H1 (cell line): ENCODE measurements around the gene POU6F2. TPM values are rescaled to one million over a fixed set of nuclear protein-coding genes. Genes with fewer than 3 reads are reported as not detected.

Source experiments
- CTCF ChIA-PET: fragments of 300-600 bp; sonication (Branson Sonifier 250); formaldehyde crosslinking; loops from one replicate; lab custom pipeline; 2021; ENCODE audit not compliant: partially characterized antibody; lab: Charles Lee
- POLR2A ChIA-PET: fragments of 300-600 bp; sonication (Branson Sonifier 250); formaldehyde crosslinking; loops from one replicate; lab custom pipeline; 2021; ENCODE audit warnings: inconsistent platforms; ENCODE audit not compliant: partially characterized antibody; lab: Charles Lee
- DNase-seq, 2 experiments: peaks; one replicate each; pipeline versions ENCODE4 v3.0.0 to v3.0.0-alpha.2; 2010 to 2022; ENCODE audit warnings: low spot score in 2 of 2, low read depth in 1 of 2, mixed read lengths in 1 of 2
- FAIRE-seq: peaks from 2 replicates; lab custom pipeline; 2011; peaks lifted over from hg19 to GRCh38; lab: Jason Lieb, UNC
- H2AFZ ChIP-seq: 2 replicates; pipeline ENCODE4 v1.8.1; 2012; ENCODE audit warnings: low read length, inconsistent platforms
- H2AK5ac ChIP-seq: 2 replicates; pipeline ENCODE4 v1.6.1; 2013; ENCODE audit warnings: low read depth, low read length
- H2BK120ac ChIP-seq: replicated peaks from 2 replicates; pipeline ENCODE3; 2013; ENCODE audit warnings: low read depth, low read length, inconsistent platforms
- H2BK12ac ChIP-seq: 2 replicates; pipeline ENCODE4 v1.6.1; 2013; ENCODE audit warnings: low read depth, low read length
- H2BK15ac ChIP-seq: 2 replicates; pipeline ENCODE4 v1.6.1; 2013; ENCODE audit warnings: low read length
- H2BK20ac ChIP-seq: 2 replicates; pipeline ENCODE4 v1.6.1; 2013; ENCODE audit warnings: low read length
- H2BK5ac ChIP-seq: 2 replicates; pipeline ENCODE4 v1.6.1; 2013; ENCODE audit warnings: low read depth, low read length
- H3K14ac ChIP-seq: 2 replicates; pipeline ENCODE4 v1.6.1; 2013; ENCODE audit warnings: inconsistent platforms; ENCODE audit not compliant: insufficient read length
- H3K18ac ChIP-seq: 2 replicates; pipeline ENCODE4 v1.6.1; 2013; ENCODE audit warnings: low read length; ENCODE audit errors: extremely low read depth
- H3K23ac ChIP-seq: 2 replicates; pipeline ENCODE4 v1.6.1; 2013; ENCODE audit warnings: inconsistent platforms; ENCODE audit not compliant: insufficient read length
- H3K23me2 ChIP-seq: 2 replicates; pipeline ENCODE4 v1.6.1; 2013; ENCODE audit warnings: low read depth, low read length
- H3K27ac ChIP-seq: 2 replicates; pipeline ENCODE4 v1.6.1; 2011; ENCODE audit warnings: low read depth, low read length, inconsistent platforms
- H3K27me3 ChIP-seq, 4 experiments: replicated peaks in 1 of 4; 1 replicate in 1 of 4; 2 replicates in 3 of 4; pipeline versions ENCODE4 v1.6.1 to v1.8.1; 2011 to 2013; ENCODE audit warnings: low read length in 3 of 4, mild to moderate bottlenecking in 3 of 4, inconsistent platforms in 2 of 4, mixed read lengths in 2 of 4, moderate library complexity in 1 of 4; ENCODE audit not compliant: control insufficient read depth in 3 of 4, insufficient read depth in 3 of 4; ENCODE audit errors: extremely low read depth in 1 of 4
- H3K36me3 ChIP-seq, 4 experiments: 2 replicates each; pipeline versions ENCODE4 v1.6.1 to v1.8.1; 2011 to 2013; ENCODE audit warnings: mild to moderate bottlenecking in 4 of 4, low read length in 3 of 4, moderate library complexity in 2 of 4, control low read depth in 1 of 4, inconsistent platforms in 1 of 4; ENCODE audit not compliant: insufficient read depth in 4 of 4, control insufficient read depth in 2 of 4
- H3K4ac ChIP-seq: replicated peaks from 2 replicates; pipeline ENCODE3; 2013; ENCODE audit warnings: low read length, low read depth, mixed read lengths, inconsistent platforms; ENCODE audit not compliant: insufficient read length
- H3K4me1 ChIP-seq, 4 experiments: replicated peaks in 1 of 4; 1 replicate in 1 of 4; 2 replicates in 3 of 4; pipeline versions ENCODE4 v1.6.1 to v1.8.1; 2011 to 2013; ENCODE audit warnings: low read length in 3 of 4, inconsistent platforms in 2 of 4, mixed read lengths in 1 of 4; ENCODE audit not compliant: insufficient read depth in 4 of 4, control insufficient read depth in 3 of 4
- H3K4me2 ChIP-seq, 2 experiments: 2 replicates each; pipeline versions ENCODE4 v1.6.1 to v1.8.1; 2011 to 2013; ENCODE audit warnings: low read depth in 2 of 2, low read length in 2 of 2, control low read depth in 1 of 2, inconsistent platforms in 1 of 2, mild to moderate bottlenecking in 1 of 2; ENCODE audit not compliant: insufficient read depth in 1 of 2
- H3K4me3 ChIP-seq, 4 experiments: fragments of 200-600, 300-600 bp in 1 of 4; sonication (generic), shearing (Covaris generic), sonication (Bioruptor Twin) in 1 of 4; 2 replicates each; pipeline versions ENCODE4 v1.5.1 to v1.8.1; 2011 to 2016; ENCODE audit warnings: low read length in 4 of 4, low read depth in 3 of 4, control low read depth in 2 of 4, inconsistent platforms in 2 of 4, mild to moderate bottlenecking in 2 of 4, mixed read lengths in 1 of 4, moderate library complexity in 1 of 4; ENCODE audit not compliant: insufficient read depth in 2 of 4; ENCODE audit errors: extremely low read depth in 1 of 4
- H3K56ac ChIP-seq: replicated peaks from 2 replicates; pipeline ENCODE3; 2013; ENCODE audit warnings: low read depth, mild to moderate bottlenecking, mixed read lengths, low read length, inconsistent platforms; ENCODE audit not compliant: insufficient read length
- H3K79me1 ChIP-seq: 2 replicates; pipeline ENCODE4 v1.6.1; 2013; ENCODE audit warnings: low read depth, low read length, control low read depth
- H3K79me2 ChIP-seq, 2 experiments: 2 replicates each; pipeline versions ENCODE4 v1.6.1 to v1.8.1; 2012 to 2013; ENCODE audit warnings: low read length in 2 of 2, mild to moderate bottlenecking in 2 of 2, inconsistent platforms in 1 of 2; ENCODE audit not compliant: insufficient read depth in 2 of 2, control insufficient read depth in 1 of 2
- H3K9ac ChIP-seq, 4 experiments: replicated peaks in 1 of 4; 1 replicate in 1 of 4; 2 replicates in 3 of 4; pipeline versions ENCODE4 v1.6.1 to v1.8.1; 2011 to 2013; ENCODE audit warnings: low read depth in 3 of 4, low read length in 3 of 4, control low read depth in 2 of 4, mild to moderate bottlenecking in 2 of 4, moderate library complexity in 2 of 4, inconsistent platforms in 1 of 4; ENCODE audit errors: extremely low read depth in 1 of 4
- H3K9me3 ChIP-seq, 2 experiments: 2 replicates each; pipeline versions ENCODE4 v1.6.1 to v1.8.1; 2012 to 2013; ENCODE audit warnings: mild to moderate bottlenecking in 2 of 2, moderate library complexity in 2 of 2, control low read depth in 1 of 2, inconsistent platforms in 1 of 2, low read depth in 1 of 2, low read length in 1 of 2, mixed read lengths in 1 of 2; ENCODE audit not compliant: insufficient read depth in 2 of 2
- H4K20me1 ChIP-seq, 2 experiments: replicated peaks in 1 of 2; 2 replicates each; pipeline versions ENCODE3 to v1.8.1; 2011 to 2013; ENCODE audit warnings: inconsistent platforms in 2 of 2, low read length in 2 of 2, mild to moderate bottlenecking in 1 of 2; ENCODE audit not compliant: insufficient read depth in 2 of 2, control insufficient read depth in 1 of 2
- H4K5ac ChIP-seq: 2 replicates; pipeline ENCODE4 v1.6.1; 2013; ENCODE audit warnings: low read length, low read depth, mixed read lengths, inconsistent platforms; ENCODE audit not compliant: insufficient read length
- H4K8ac ChIP-seq: 2 replicates; pipeline ENCODE4 v1.8.0; 2013; ENCODE audit warnings: mild to moderate bottlenecking, moderate library complexity, low read length, inconsistent platforms; ENCODE audit not compliant: insufficient read depth; ENCODE audit errors: extremely low read depth
- H4K91ac ChIP-seq: replicated peaks from 2 replicates; pipeline ENCODE3; 2013; ENCODE audit warnings: low read length, mixed read lengths, inconsistent platforms; ENCODE audit not compliant: insufficient read length
- ATF3 ChIP-seq: IDR thresholded peaks from 2 replicates; pipeline ENCODE4 v1.6.1; 2011; ENCODE audit warnings: low read depth, mild to moderate bottlenecking, low read length; ENCODE audit not compliant: insufficient read depth
- CTCF ChIP-seq, 3 experiments: IDR thresholded peaks; 1 replicate in 2 of 3; 2 replicates in 1 of 3; pipeline versions ENCODE4 v1.5.1 to v1.6.1; 2011; ENCODE audit warnings: low read length in 3 of 3, mild to moderate bottlenecking in 3 of 3, inconsistent platforms in 2 of 3, low read depth in 1 of 3, moderate library complexity in 1 of 3; ENCODE audit not compliant: insufficient read depth in 1 of 3; ENCODE audit errors: control extremely low read depth in 1 of 3
- MAX ChIP-seq: IDR thresholded peaks from 2 replicates; pipeline ENCODE4 v1.6.1; 2012; ENCODE audit warnings: inconsistent platforms
- RAD21 ChIP-seq, 2 experiments: IDR thresholded peaks in 1 of 2; conservative IDR thresholded peaks in 1 of 2; 2 replicates each; pipeline ENCODE4 v1.6.1; 2011; ENCODE audit warnings: low read depth in 2 of 2, low read length in 2 of 2, improper control_type of control experiment in 1 of 2, inconsistent platforms in 1 of 2, mild to moderate bottlenecking in 1 of 2, moderate library complexity in 1 of 2
- RBBP5 ChIP-seq: IDR thresholded peaks from 2 replicates; pipeline ENCODE4 v1.7.1; 2012; ENCODE audit warnings: low read depth, mild to moderate bottlenecking, inconsistent platforms, low read length, moderate library complexity, borderline replicate concordance
- WGBS, 2 experiments: shearing (Covaris generic) in 1 of 2; methylation state at CpG; one replicate each; pipeline versions ENCODE4 v1.1.6 to v1.1.7; 2013 to 2015; ENCODE audit warnings: low lambda C conversion rate in 2 of 2, mixed read lengths in 2 of 2, inconsistent platforms in 1 of 2, low coverage in 1 of 2, missing lambda C conversion rate in 1 of 2; ENCODE audit not compliant: insufficient replicate concordance in 2 of 2, insufficient coverage in 1 of 2, insufficient read length in 1 of 2; ENCODE audit errors: extremely low coverage in 1 of 2, missing lambda C conversion rate in 1 of 2; 5-methylcytosine and 5-hydroxymethylcytosine counted together
- polyA plus RNA-seq, 7 experiments: library from polyadenylated mRNA; depleted of rRNA in 3 of 7; stranded (reverse) in 5 of 7; unstranded in 2 of 7; fragments of >200 nt in 5 of 7; fragments of 200-250 nt in 2 of 7; gene quantifications; 1 replicate in 5 of 7; 2 replicates in 1 of 7; 4 replicates in 1 of 7; pipeline versions ENCODE4 v1.2.1 to v1.2.3, GENCODE V29; 2011 to 2013; ENCODE audit warnings: missing spikeins in 2 of 7, mixed read lengths in 2 of 7
- total RNA-seq: library from RNA; stranded (reverse); fragmentation: NEBNext Ultra II Directional; extraction: Animal tissue kit (Norgen Biotek cat#: 25700); gene quantifications from 2 replicates; pipeline ENCODE4 v1.2.1, GENCODE V29; 2021

POU6F2 gene
- total and polyA plus RNA-seq, 2 of the 8 experiments (the other 6 are each of a cell fraction or from before 2014, with no cell fraction given) = 1.1 to 2.0 TPM

- Histone ChIP-seq H4K20me1 (no peaks in the 10 kb centered on the region), H3K23ac (no peak overlapping the region), H4K91ac (no peak overlapping the region), H4K8ac (no peak overlapping the region), H2AK5ac (no peak overlapping the region), H2BK5ac (no peak overlapping the region), H2BK15ac (no peak overlapping the region), H3K56ac (no peak overlapping the region), H3K4me2 (no peak overlapping the region), H3K27me3 (no peaks in the 10 kb centered on the region), H3K18ac (no peak overlapping the region), H2BK20ac (no peak overlapping the region), H2BK12ac (no peak overlapping the region), H3K27ac (no peak overlapping the region), H3K9ac (no peak overlapping the region), H3K9me3 (no peaks in the 10 kb centered on the region), H2AFZ (no peak overlapping the region), H2BK120ac (no peak overlapping the region), H3K14ac (no peak overlapping the region), H3K36me3 (no peaks in the 10 kb centered on the region), H3K4me3 (no peak overlapping the region), H3K23me2 (no peaks in the 10 kb centered on the region), H3K4me1 (no peaks in the 10 kb centered on the region)
- POLR2A ChIA-PET = no interaction called here
- CTCF ChIA-PET = interaction anchor here (0.6 to 2.9 kb wide), 21 partner anchors 9 to 373 kb away, joined by 3 to 26 read pairs (median 4); no protein-coding TSS in a partner anchor
- FAIRE-seq (no peak), DNase-seq (no peak)
- TF ChIP-seq ATF3 (no peak), RBBP5 (no peak), RAD21 (IDR thresholded peaks at IDR 0.05 in 1 of 2, conservative IDR thresholded peaks at IDR 0.05 in 1 of 2; ENCODE audit: low read depth in 2 of 2, low read length in 2 of 2) (peak; percentile 47 to 56), CTCF (IDR thresholded peaks at IDR 0.05; ENCODE audit: control extremely low read depth in 1 of 3, insufficient read depth in 1 of 3, low read depth in 1 of 3, low read length in 3 of 3) (peak; percentile 50 to 73 (median 68)), MAX (no peak)
- TF ChIP-seq, all 59 proteins: peak for 2
- Histone ChIP-seq H4K5ac (no peak overlapping the region), H3K79me2 (no peaks in the 10 kb centered on the region), H3K79me1 (no peaks in the 10 kb centered on the region), H3K4ac (no peak overlapping the region)
- 76% methylated on average over 5 of the region's 5 CpGs; no CpG with 5 or more reads in 1 of the 2 experiments for WGBS, 2 experiments
Measured at GRCh38 chr7:39386718-39387117, 409.0 kb downstream of the POU6F2 start.
